ENCODE measurements around the gene OSBPL10.

DNA sequence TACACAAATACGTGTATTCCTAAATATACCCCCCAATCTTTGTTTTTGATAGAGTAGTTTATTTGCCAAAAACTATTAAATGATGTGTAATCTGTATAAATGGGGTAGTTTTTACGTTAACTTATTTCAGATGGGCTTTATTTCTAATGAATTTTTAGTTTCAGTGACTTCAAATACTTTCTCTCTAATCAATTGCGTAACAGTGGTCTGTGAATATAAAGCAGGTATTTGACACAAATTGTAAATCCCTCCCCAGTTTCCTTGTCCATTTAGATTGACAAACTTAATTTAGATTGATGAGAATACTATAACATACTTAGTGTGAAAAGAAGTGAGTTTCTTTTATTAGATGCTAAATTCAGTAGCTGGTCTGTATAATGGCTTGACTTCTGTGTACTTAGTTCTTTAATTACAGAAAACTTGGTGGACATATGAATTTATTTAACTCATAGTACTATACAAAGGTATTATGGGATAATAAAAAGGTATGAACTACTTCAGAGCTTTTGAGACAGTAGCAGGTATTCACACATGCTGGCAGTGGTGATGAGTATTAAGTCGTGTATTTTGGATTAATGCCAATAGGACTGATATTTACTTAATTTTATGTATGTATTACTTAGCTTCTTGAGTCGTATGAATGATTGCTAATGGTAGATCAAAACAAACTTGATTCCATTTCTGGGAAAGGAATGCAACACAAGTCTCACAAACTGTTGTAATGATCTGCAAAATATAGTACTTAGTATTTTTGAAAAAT is 366.7 kb downstream of the OSBPL10 start:
- TF ChIP-seq, protein P1, sequence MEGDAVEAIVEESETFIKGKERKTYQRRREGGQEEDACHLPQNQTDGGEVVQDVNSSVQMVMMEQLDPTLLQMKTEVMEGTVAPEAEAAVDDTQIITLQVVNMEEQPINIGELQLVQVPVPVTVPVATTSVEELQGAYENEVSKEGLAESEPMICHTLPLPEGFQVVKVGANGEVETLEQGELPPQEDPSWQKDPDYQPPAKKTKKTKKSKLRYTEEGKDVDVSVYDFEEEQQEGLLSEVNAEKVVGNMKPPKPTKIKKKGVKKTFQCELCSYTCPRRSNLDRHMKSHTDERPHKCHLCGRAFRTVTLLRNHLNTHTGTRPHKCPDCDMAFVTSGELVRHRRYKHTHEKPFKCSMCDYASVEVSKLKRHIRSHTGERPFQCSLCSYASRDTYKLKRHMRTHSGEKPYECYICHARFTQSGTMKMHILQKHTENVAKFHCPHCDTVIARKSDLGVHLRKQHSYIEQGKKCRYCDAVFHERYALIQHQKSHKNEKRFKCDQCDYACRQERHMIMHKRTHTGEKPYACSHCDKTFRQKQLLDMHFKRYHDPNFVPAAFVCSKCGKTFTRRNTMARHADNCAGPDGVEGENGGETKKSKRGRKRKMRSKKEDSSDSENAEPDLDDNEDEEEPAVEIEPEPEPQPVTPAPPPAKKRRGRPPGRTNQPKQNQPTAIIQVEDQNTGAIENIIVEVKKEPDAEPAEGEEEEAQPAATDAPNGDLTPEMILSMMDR (conservative IDR thresholded peaks at IDR 0.05; ENCODE audit: low read depth, low read length): no peak
- TF ChIP-seq EZH2 (IDR thresholded peaks at IDR 0.05; ENCODE audit: borderline replicate concordance, low read depth, low read length, poor library complexity, severe bottlenecking): no peak
